Bronchial epithelial cell (primary cell): ENCODE measurements around the gene DYNC1LI1. TPM values are rescaled to one million over a fixed set of nuclear protein-coding genes. Genes with fewer than 3 reads are reported as not detected.

Source experiments
- DNase-seq: peaks from one replicate; pipeline ENCODE4 v3.0.0-alpha.2; 2010; ENCODE audit warnings: low read depth
- FAIRE-seq: peaks from 2 replicates; lab custom pipeline; 2011; peaks lifted over from hg19 to GRCh38; lab: Jason Lieb, UNC
- H3K27me3 ChIP-seq: 2 replicates; pipeline ENCODE4 v1.5.1; 2011; ENCODE audit warnings: low read length; ENCODE audit not compliant: control insufficient read depth, insufficient read depth
- H3K36me3 ChIP-seq: 2 replicates; pipeline ENCODE4 v1.5.1; 2011; ENCODE audit warnings: low read length; ENCODE audit not compliant: control insufficient read depth, insufficient read depth
- H3K4me3 ChIP-seq: 2 replicates; pipeline ENCODE4 v1.5.1; 2011; ENCODE audit warnings: mild to moderate bottlenecking, low read depth, low read length, control low read depth
- total RNA-seq: library from RNA; depleted of rRNA; stranded (reverse); fragments of >200 nt; gene quantifications from 2 replicates; pipeline ENCODE4 v1.2.1, GENCODE V29; 2014
- TF ChIP-seq, protein P1 (sequence below): IDR thresholded peaks from 2 replicates; pipeline ENCODE4 v1.5.1; 2011; ENCODE audit warnings: mild to moderate bottlenecking, moderate library complexity, low read length, control low read depth, inconsistent platforms; ENCODE audit not compliant: insufficient read depth, severe bottlenecking

The DYNC1LI1 gene
- total RNA-seq, 1 donor from 2014 or later, result 24.5 TPM

DNA sequence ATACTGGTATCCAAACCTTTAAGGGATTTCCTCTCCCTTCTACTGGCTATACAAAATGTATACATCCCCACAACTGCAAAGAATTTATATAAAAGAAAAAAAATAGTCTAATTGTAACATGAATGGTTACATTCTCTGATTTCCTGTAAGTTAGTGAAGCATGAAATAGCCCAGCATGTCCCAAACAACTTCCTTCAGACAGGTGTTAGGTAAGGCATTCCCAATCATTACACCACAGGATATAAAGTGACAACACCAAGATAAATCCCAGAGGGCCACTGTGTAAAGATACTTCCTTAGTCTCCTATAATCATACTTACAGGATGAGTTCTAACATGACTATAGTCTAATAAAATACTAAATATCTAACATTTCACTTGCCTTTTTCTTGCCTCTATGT, 75.6 kb downstream of the DYNC1LI1 start:
- H3K27me3 ChIP-seq, result no peaks in the 10 kb centered on the region
- H3K4me3 ChIP-seq, result no peak overlapping the region
- TF ChIP-seq, protein P1, sequence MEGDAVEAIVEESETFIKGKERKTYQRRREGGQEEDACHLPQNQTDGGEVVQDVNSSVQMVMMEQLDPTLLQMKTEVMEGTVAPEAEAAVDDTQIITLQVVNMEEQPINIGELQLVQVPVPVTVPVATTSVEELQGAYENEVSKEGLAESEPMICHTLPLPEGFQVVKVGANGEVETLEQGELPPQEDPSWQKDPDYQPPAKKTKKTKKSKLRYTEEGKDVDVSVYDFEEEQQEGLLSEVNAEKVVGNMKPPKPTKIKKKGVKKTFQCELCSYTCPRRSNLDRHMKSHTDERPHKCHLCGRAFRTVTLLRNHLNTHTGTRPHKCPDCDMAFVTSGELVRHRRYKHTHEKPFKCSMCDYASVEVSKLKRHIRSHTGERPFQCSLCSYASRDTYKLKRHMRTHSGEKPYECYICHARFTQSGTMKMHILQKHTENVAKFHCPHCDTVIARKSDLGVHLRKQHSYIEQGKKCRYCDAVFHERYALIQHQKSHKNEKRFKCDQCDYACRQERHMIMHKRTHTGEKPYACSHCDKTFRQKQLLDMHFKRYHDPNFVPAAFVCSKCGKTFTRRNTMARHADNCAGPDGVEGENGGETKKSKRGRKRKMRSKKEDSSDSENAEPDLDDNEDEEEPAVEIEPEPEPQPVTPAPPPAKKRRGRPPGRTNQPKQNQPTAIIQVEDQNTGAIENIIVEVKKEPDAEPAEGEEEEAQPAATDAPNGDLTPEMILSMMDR, result no peak
- FAIRE-seq (no peak), DNase-seq (peak; percentile 16)
- no peaks in the 10 kb centered on the region for H3K36me3 ChIP-seq

DNA sequence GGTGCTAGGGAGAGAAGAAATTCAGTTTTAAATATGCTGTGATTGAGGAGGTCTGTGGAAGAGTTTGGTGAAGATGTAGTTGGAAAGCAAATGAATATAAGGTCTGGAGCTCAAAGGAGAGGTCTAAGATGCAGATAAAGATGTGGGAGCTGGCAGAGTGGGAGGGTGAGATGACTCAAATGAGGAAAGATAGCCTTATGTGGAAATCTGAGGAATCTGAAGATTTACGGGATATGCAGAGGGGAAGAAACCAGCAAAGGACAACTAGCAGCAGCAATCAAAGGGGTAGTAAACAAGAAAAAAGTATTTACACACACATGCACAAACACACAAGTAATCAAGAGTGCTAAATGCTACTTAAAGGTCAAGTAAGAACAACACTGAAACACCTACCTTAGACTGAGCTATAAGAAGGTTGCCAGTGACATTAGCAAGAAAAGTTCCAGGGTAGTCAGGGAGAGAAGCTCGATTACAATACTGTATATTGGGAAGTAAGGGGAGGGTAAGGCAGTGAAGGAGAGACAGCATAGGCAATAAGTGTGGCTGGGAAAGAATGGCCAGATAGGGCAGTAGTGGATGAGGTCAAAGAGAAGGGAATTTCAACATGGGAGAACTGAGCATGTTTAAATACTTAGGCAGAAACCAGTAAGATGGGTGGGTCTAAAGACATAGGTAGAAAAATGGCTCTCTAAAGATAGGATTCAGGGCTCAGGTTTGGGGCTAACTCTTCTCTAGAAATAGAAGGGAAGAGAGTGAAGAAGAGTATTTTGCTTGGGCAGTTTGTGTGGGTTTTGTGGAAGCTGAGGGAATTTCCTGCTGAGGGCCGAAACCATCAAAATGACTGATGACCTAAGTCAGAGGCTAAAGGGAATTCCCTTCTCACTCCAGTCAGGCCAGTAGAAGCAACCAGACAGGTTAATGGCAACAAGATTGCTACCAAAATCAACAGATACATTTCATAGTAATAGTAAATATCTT, 76.9 kb downstream of the DYNC1LI1 start:
- FAIRE-seq (no peak), DNase-seq (peak; percentile 40)
- Histone ChIP-seq H3K36me3 (no peaks in the 10 kb centered on the region), H3K4me3 (no peak overlapping the region), H3K27me3 (no peaks in the 10 kb centered on the region)
- TF ChIP-seq, protein P1, result no peak

DNA sequence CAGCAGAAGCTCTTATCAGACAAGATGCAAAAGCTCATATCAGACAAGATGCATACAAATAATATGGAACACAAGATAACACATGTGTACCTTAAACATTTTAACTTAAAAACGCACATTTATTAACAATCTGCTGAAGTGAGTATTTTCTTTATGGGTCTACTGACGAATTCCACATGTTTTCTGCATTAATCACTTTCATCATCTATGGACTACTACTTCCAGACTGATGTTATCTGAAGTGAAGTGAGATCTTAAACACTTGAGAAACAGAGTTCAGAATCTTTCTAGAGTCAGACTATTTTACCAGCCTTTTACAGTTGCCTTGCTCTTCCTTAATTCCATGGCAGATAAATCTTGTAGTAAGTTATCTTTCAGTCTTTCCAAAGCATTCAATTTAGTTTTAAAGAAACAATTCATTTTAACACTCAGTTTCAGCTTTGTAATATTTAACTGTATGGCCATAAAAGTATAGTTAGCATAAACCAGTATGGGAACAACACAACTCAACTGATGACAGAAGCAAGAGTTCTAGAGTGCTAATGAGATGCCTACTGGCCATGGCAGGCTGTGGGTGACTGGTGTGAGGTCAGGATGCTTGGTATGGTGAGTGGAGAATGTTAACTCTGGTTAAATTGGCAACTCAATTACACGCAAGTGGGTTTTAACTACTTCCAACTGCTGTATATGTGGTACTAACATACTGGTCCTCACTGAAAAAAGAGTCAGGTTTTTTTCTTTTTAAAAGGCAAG, 77.8 kb downstream of the DYNC1LI1 start:
- no peaks in the 10 kb centered on the region for H3K27me3 ChIP-seq
- no peak overlapping the region for H3K4me3 ChIP-seq
- TF ChIP-seq, protein P1, result no peak
- DNase-seq, result no peak
- H3K36me3 ChIP-seq, result no peaks in the 10 kb centered on the region
- FAIRE-seq, result no peak

DNA sequence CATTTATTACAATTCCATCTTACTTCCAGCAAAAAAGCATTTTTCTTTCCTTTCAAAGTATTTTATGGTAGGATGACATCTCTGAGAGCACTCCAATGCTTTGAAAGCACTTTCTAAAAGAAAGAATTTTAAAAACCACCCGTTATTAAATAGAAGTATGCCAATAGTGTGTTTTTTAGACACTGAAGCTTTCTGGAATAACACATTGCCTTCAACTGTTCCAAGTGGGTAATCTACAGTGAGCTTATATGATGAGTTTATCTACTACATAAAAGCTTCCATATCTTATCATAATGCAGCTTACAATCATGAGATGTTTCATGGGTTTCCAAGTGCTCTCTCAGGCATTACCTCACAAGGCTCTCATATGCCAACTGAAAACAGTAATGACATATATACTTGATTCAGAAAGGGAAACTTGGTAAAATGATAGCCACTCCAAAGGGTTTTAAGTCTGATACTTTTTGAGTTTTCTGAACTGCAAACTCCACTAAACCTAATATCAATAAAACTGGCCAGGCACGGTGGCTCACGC, 82.1 kb downstream of the DYNC1LI1 start:
- FAIRE-seq (no peak), DNase-seq (no peak)
- Histone ChIP-seq H3K4me3 (no peak overlapping the region), H3K36me3 (peaks cover 4% of the 10 kb centered on the region), H3K27me3 (no peaks in the 10 kb centered on the region)
- TF ChIP-seq, protein P1, result no peak

DNA sequence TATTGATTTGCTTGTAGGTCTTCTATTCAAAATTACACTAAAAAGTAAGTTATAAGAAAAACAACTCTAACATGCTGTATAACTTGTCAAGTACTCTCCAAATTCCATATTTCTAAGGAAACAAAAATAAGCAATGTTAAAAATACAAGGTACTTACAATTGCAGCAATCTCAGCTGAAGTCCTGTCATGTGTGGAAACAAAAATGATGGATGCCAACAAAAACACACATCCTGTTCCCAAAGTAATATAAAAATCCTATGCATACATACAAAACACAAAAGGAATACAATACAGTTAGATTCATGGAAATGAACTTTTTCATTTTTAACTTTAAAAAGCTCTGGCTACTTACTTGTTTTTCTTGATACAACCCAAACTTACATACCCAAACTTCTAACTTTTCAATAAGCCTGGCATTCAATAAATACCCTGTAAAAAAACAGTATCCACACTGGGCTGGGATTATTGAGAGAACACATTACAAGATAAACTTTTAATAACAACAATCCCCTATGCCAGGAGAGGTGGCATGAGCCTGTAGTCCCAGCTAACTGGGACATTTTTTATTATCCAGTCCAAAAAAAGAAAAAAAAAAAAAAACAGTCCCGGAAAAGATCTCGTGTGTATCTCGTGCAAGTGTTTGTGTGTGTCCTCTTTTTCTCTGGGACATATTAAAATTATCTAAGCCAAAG, 82.7 kb downstream of the DYNC1LI1 start:
- peaks cover 4% of the 10 kb centered on the region for H3K36me3 ChIP-seq
- TF ChIP-seq, protein P1, result no peak
- DNase-seq (no peak), FAIRE-seq (no peak)
- no peaks in the 10 kb centered on the region for H3K27me3 ChIP-seq
- H3K4me3 ChIP-seq, result no peak overlapping the region
